Natural killer cell (primary cell): ENCODE measurements around the gene CEP350. TPM values are rescaled to one million over a fixed set of nuclear protein-coding genes. Genes with fewer than 3 reads are reported as not detected.

Experiments used
- ATAC-seq, 3 donors: fragments of 150-1000 bp in 2 of 3; fragments of 200-7000 bp in 1 of 3; cut with Tn5 transposase; 1 replicate in 1 of 3; 2 replicates in 2 of 3; pipeline ENCODE4 v1.10.0; 2021; ENCODE audit warnings: mild to moderate bottlenecking in 2 of 3, moderate library complexity in 2 of 3
- DNase-seq, 2 donors: peaks; one replicate each; pipeline versions ENCODE4 v3.0.0 to v3.0.0-alpha.2; 2013 to 2021; ENCODE audit warnings: mixed read lengths in 1 of 2
- H3K27ac ChIP-seq: one replicate; pipeline ENCODE4 v1.5.1; 2013; ENCODE audit warnings: mild to moderate bottlenecking, low read length
- H3K27me3 ChIP-seq: one replicate; pipeline ENCODE4 v1.6.1; 2013; ENCODE audit warnings: low read length; ENCODE audit not compliant: control insufficient read depth, insufficient read depth
- H3K36me3 ChIP-seq: one replicate; pipeline ENCODE4 v1.6.1; 2013; ENCODE audit warnings: low read length; ENCODE audit not compliant: control insufficient read depth, insufficient read depth
- H3K4me1 ChIP-seq: one replicate; pipeline ENCODE4 v1.6.1; 2013; ENCODE audit warnings: low read length; ENCODE audit not compliant: control insufficient read depth, insufficient read depth
- H3K4me3 ChIP-seq: one replicate; pipeline ENCODE4 v1.5.1; 2013; ENCODE audit warnings: low read length
- H3K9me3 ChIP-seq: one replicate; pipeline ENCODE4 v1.6.1; 2013; ENCODE audit warnings: low read length; ENCODE audit not compliant: control insufficient read depth, insufficient read depth
- H3K27ac Mint-ChIP-seq, 2 donors: one replicate each; pipeline ENCODE4 v1.8.0; 2022; ENCODE audit warnings: mild to moderate bottlenecking in 2 of 2, mixed read lengths in 2 of 2, moderate library complexity in 1 of 2
- H3K27me3 Mint-ChIP-seq, 2 donors: one replicate each; pipeline ENCODE4 v1.8.0; 2022; ENCODE audit warnings: low read depth in 2 of 2, mixed read lengths in 2 of 2
- H3K36me3 Mint-ChIP-seq: one replicate; pipeline ENCODE4 v1.8.0; 2022; ENCODE audit warnings: mixed read lengths
- H3K4me1 Mint-ChIP-seq, 2 donors: one replicate each; pipeline ENCODE4 v1.8.0; 2022; ENCODE audit warnings: mixed read lengths in 2 of 2
- H3K4me3 Mint-ChIP-seq: one replicate; pipeline ENCODE4 v1.8.0; 2022; ENCODE audit warnings: mild to moderate bottlenecking, moderate library complexity, mixed read lengths
- H3K9me3 Mint-ChIP-seq, 2 donors: one replicate each; pipeline ENCODE4 v1.8.0; 2022; ENCODE audit warnings: mixed read lengths in 2 of 2
- CTCF ChIP-seq: fragments of 200-600 bp; IDR thresholded peaks from one replicate; pipeline ENCODE4 v1.8.0; 2022; ENCODE audit warnings: antibody characterized with exemption
- WGBS: methylation state at CpG from one replicate; pipeline ENCODE4 v1.1.7; 2013; ENCODE audit warnings: missing lambda C conversion rate; ENCODE audit not compliant: insufficient coverage; 5-methylcytosine and 5-hydroxymethylcytosine counted together
- intact Hi-C: fragments of 100-400 bp; cut with micrococcal nuclease; formaldehyde crosslinking; loops from one replicate; pipeline ENCODE4 v1.14.2; 2022
- total RNA-seq, 4 donors: library from RNA; stranded (reverse); fragments of 120-200 nt in 1 of 4; gene quantifications; one replicate each; pipeline versions ENCODE4 v1.2.3 to v1.2.4, GENCODE V29; 2013 to 2022

The CEP350 gene
- total RNA-seq, 3 donors from 2014 or later (not counting 1 experiment from before 2014, with no cell fraction given) = 66.9 to 83.7 (median 75.3) TPM

DNA sequence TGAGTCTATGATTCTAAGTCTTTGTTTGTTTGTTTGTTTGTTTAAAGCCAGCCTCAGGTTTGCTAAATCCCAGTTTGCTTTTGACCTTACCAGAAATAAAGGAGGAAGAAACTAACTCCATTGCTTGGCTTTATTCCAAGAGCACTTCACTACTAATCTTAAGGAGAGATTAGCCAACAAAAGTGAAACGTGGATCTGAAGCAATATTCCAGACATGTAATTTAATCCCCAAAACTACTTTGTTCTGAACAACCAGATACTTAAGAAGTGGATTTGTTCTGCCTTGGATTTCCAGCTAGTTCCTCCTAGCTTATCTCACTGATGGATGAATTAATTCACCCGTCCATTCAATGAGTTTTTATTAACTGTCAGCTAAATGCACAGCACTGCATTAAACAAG is 15.9 kb upstream of the CEP350 start:
- no peaks in the 10 kb centered on the region for H3K36me3 ChIP-seq
- H3K27ac Mint-ChIP-seq = no peak overlapping the region
- no peak overlapping the region for H3K4me3 ChIP-seq
- no peaks in the 10 kb centered on the region for H3K36me3 Mint-ChIP-seq
- TF ChIP-seq CTCF = no peak
- 50% methylated on average over 1 of the region's 2 CpGs for WGBS
- no peak overlapping the region for H3K4me3 Mint-ChIP-seq
- no peaks in the 10 kb centered on the region for H3K9me3 ChIP-seq
- DNase-seq (no peak), ATAC-seq (no peak)
- intact Hi-C loops = no loop called here
- no peaks in the 10 kb centered on the region for H3K27me3 ChIP-seq
- H3K4me1 ChIP-seq = no peaks in the 10 kb centered on the region
- H3K4me1 Mint-ChIP-seq = no peaks in the 10 kb centered on the region
- H3K27me3 Mint-ChIP-seq = peaks cover 12 to 20% of the 10 kb centered on the region in 2 donors
- no peaks in the 10 kb centered on the region for H3K9me3 Mint-ChIP-seq
- no peak overlapping the region for H3K27ac ChIP-seq

DNA sequence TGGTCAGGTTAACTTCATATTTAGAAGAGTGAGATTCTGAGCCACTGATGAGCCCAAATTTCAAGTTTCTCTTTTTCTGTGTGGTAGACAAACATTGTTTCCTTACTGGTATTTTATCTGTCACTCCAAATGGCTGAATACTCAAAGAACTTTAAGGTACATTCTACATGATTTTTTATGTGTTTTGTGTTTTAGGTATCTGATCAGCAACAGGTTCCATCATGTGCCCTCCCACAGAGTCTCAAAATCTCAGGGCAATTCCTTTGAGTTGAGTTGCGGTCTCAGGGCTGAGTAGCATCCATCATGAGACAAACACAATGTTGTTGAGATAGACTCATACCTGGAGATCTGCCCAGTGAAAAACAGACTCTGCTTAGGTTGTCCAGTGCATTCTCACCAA is 14.7 kb upstream of the CEP350 start:
- no peaks in the 10 kb centered on the region for H3K4me1 Mint-ChIP-seq
- no peaks in the 10 kb centered on the region for H3K9me3 Mint-ChIP-seq
- no peak overlapping the region for H3K27ac ChIP-seq
- no peak overlapping the region for H3K27ac Mint-ChIP-seq
- no peak overlapping the region for H3K4me3 Mint-ChIP-seq
- ATAC-seq (no peak), DNase-seq (no peak)
- peaks cover 6 to 20% of the 10 kb centered on the region in 2 donors for H3K27me3 Mint-ChIP-seq
- H3K4me3 ChIP-seq = no peak overlapping the region
- TF ChIP-seq CTCF = no peak
- no peaks in the 10 kb centered on the region for H3K36me3 Mint-ChIP-seq
- no peaks in the 10 kb centered on the region for H3K9me3 ChIP-seq
- H3K36me3 ChIP-seq = no peaks in the 10 kb centered on the region
- 100% methylated on average over 1 of the region's 1 CpG for WGBS
- intact Hi-C loops = no loop called here
- H3K27me3 ChIP-seq = no peaks in the 10 kb centered on the region
- H3K4me1 ChIP-seq = no peaks in the 10 kb centered on the region

GRCh38 chr1:179941454-179941853 is 13.2 kb upstream of the CEP350 start:
- WGBS = 96% methylated on average over 2 of the region's 2 CpGs
- ATAC-seq = no peak
- peaks cover 6 to 19% of the 10 kb centered on the region in 2 donors for H3K27me3 Mint-ChIP-seq
- no peak for TF ChIP-seq CTCF
- intact Hi-C loops = no loop called here
- no peaks in the 10 kb centered on the region for H3K4me1 Mint-ChIP-seq
- no peaks in the 10 kb centered on the region for H3K27me3 ChIP-seq
- H3K36me3 Mint-ChIP-seq = no peaks in the 10 kb centered on the region
- H3K9me3 ChIP-seq = no peaks in the 10 kb centered on the region
- no peak overlapping the region for H3K4me3 ChIP-seq
- H3K4me1 ChIP-seq = no peaks in the 10 kb centered on the region
- H3K4me3 Mint-ChIP-seq = no peak overlapping the region
- no peaks in the 10 kb centered on the region for H3K36me3 ChIP-seq
- DNase-seq = no peak
- H3K9me3 Mint-ChIP-seq = no peaks in the 10 kb centered on the region
- no peak overlapping the region for H3K27ac Mint-ChIP-seq
- no peak overlapping the region for H3K27ac ChIP-seq

- H3K4me3 ChIP-seq = no peak overlapping the region
- Mint-ChIP-seq H3K36me3 (no peaks in the 10 kb centered on the region), H3K27me3 (no peaks in the 10 kb centered on the region), H3K9me3 (no peaks in the 10 kb centered on the region), H3K27ac (no peak overlapping the region), H3K4me3 (no peak overlapping the region), H3K4me1 (peaks cover 33% of the 10 kb centered on the region in 2 donors)
- 94% methylated on average over 7 of the region's 7 CpGs for whole genome bisulfite sequencing
- peaks cover 18% of the 10 kb centered on the region for H3K4me1 ChIP-seq
- intact Hi-C loops = loop anchor here (5.0 to 10.0 kb wide), 2 partner anchors 204 to 242 kb away; partner anchors contain the start of gene QSOX1
- TF ChIP-seq CTCF = no peak
- no peaks in the 10 kb centered on the region for H3K9me3 ChIP-seq
- H3K36me3 ChIP-seq = no peaks in the 10 kb centered on the region
- H3K27ac ChIP-seq = no peak overlapping the region
- DNase-seq (no peak), ATAC-seq (no peak)
- no peaks in the 10 kb centered on the region for H3K27me3 ChIP-seq
Observed at GRCh38 chr1:179950651-179951050, 4.0 kb upstream of the CEP350 start.
